ENCODE data around the gene ATP8A1. TPM values are rescaled to one million over a fixed set of nuclear protein-coding genes. Genes with fewer than 3 reads are reported as not detected.

Gene ATP8A1
- total RNA-seq, 4 donors from 2014 or later: 4.9 to 13.8 (median 5.2) TPM

DNA sequence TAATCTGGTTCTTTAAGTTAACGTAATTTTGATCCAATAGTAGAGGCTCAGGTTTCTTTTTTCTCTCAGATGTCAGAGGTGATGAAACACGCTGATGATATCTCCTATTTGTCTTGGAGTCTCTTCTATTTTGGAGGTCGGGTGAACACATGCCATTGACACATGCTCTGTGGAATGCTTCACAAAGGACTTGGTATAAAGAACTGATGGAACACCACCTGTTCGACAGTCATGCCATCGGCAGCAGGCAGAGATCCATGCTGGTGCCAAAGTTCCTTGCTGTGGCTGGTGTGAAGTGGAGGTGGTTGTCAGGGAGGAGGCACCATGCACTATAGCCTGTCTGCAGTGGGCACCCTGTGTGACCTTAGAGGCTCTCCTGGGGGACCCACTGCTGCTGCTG, 94.9 kb downstream of the ATP8A1 start:
- H3K4me3 ChIP-seq (ENCODE audit: low read depth, poor library complexity, severe bottlenecking): no peak overlapping the region
- intact Hi-C loops (cut with DNase I; ENCODE audit: low total_unique reads): no loop called here
- no peak for TF ChIP-seq POLR2A (IDR thresholded peaks at IDR 0.05)
- TF ChIP-seq, protein P1, sequence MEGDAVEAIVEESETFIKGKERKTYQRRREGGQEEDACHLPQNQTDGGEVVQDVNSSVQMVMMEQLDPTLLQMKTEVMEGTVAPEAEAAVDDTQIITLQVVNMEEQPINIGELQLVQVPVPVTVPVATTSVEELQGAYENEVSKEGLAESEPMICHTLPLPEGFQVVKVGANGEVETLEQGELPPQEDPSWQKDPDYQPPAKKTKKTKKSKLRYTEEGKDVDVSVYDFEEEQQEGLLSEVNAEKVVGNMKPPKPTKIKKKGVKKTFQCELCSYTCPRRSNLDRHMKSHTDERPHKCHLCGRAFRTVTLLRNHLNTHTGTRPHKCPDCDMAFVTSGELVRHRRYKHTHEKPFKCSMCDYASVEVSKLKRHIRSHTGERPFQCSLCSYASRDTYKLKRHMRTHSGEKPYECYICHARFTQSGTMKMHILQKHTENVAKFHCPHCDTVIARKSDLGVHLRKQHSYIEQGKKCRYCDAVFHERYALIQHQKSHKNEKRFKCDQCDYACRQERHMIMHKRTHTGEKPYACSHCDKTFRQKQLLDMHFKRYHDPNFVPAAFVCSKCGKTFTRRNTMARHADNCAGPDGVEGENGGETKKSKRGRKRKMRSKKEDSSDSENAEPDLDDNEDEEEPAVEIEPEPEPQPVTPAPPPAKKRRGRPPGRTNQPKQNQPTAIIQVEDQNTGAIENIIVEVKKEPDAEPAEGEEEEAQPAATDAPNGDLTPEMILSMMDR (IDR thresholded peaks at IDR 0.05): no peak
- DNase-seq (ENCODE audit: low spot score in 2 of 2): no peak
- WGBS, 2 donors: 80 to 85% methylated on average over 5 of the region's 5 CpGs

DNA sequence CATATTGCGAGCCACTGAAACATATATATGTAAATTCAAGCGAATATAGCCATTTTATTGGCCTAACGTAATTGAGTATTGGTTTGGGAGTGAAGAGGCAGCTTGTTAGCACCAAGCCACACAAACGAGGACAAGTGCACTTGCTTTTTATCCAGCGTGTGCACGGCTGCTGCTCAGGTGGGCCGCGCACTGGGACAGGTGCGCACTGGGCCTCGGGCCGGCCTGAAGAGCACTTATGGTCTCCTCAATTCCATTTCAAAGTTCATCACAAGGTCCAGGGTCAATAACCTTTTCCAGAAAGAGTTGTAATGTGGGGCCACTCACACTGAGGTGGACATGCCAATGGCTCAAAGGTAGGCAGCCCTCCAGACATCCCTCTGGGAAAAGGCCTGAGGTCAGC, 95.9 kb downstream of the ATP8A1 start:
- intact Hi-C loops (cut with DNase I; ENCODE audit: low total_unique reads): no loop called here
- no peak overlapping the region for H3K4me3 ChIP-seq (ENCODE audit: low read depth, poor library complexity, severe bottlenecking)
- no peak for DNase-seq (ENCODE audit: low spot score in 2 of 2)
- WGBS, 2 donors: 93 to 96% methylated on average over 11 of the region's 11 CpGs
- no peak for TF ChIP-seq POLR2A (IDR thresholded peaks at IDR 0.05)
- TF ChIP-seq, protein P1 (IDR thresholded peaks at IDR 0.05): no peak

DNA sequence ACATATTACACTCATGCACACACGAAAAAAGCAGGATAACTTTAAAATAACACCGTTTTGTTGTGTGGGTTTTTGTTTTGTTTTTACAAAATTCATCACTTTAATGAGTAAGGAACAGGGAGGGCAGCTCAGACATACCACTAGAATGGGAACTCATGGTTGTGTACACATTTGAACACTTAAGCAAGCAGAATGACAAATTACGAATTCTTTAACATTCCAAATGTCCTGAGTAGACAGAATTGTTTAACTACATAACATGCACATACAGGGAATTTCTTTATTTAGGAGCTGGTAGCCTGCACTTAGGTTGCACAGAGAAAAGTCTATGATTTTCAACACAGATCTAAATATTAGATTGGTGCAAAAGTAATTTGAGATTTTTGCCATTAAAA, 96.4 kb downstream of the ATP8A1 start:
- H3K4me3 ChIP-seq (ENCODE audit: low read depth, poor library complexity, severe bottlenecking): no peak overlapping the region
- TF ChIP-seq, protein P1 (IDR thresholded peaks at IDR 0.05): no peak
- TF ChIP-seq POLR2A (IDR thresholded peaks at IDR 0.05): no peak
- WGBS, 2 donors: 84 to 87% methylated on average over 3 of the region's 3 CpGs
- no peak for DNase-seq (ENCODE audit: low spot score in 2 of 2)
- intact Hi-C loops (cut with DNase I; ENCODE audit: low total_unique reads): no loop called here

DNA sequence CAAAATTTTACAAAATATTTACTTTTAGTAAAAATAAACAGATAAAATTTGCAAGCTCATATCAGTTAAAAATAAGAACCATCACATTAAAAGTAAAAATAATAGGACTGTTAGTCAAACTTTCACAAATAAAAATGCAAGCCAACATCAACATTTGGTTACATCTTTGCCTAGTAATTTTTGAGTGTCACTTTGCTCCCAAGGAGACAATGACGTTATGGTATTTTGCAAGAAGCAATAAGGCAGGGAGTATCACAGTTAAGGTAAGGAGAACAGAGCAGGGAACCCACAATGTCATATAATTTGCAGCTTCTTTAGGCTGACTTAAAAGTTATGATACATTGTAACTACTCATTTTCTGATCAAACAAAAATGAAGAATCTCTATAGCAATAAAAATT, 98.7 kb downstream of the ATP8A1 start:
- TF ChIP-seq, protein P1 (IDR thresholded peaks at IDR 0.05): no peak
- TF ChIP-seq POLR2A (IDR thresholded peaks at IDR 0.05): no peak
- DNase-seq (ENCODE audit: low spot score in 2 of 2): no peak
- intact Hi-C loops (cut with DNase I; ENCODE audit: low total_unique reads): no loop called here
- H3K4me3 ChIP-seq (ENCODE audit: low read depth, poor library complexity, severe bottlenecking): no peak overlapping the region
- WGBS, 2 donors: 64 to 66% methylated on average over 1 of the region's 1 CpG

DNA sequence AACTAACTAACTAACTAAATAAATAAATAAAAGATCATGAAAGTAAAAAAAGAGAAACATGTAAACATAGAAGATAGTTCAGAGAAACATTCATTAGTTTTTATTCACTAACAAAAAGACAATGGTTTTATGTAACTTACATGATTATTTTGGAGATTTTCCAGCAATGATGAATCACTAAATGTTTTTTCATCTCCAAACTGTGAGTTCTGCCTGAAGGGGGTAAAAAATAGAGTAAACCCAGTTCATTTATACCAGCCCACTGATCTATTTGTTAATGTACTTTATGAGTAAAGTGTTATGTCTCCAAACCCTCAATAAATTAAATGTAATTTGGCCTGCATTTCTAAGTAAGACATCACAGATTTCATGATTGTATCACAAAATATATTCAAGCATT, 101.1 kb downstream of the ATP8A1 start:
- intact Hi-C loops (cut with DNase I; ENCODE audit: low total_unique reads): no loop called here
- TF ChIP-seq, protein P1 (IDR thresholded peaks at IDR 0.05): no peak
- no peak for TF ChIP-seq POLR2A (IDR thresholded peaks at IDR 0.05)
- no peak overlapping the region for H3K4me3 ChIP-seq (ENCODE audit: low read depth, poor library complexity, severe bottlenecking)
- no peak for DNase-seq (ENCODE audit: low spot score in 2 of 2)

DNA sequence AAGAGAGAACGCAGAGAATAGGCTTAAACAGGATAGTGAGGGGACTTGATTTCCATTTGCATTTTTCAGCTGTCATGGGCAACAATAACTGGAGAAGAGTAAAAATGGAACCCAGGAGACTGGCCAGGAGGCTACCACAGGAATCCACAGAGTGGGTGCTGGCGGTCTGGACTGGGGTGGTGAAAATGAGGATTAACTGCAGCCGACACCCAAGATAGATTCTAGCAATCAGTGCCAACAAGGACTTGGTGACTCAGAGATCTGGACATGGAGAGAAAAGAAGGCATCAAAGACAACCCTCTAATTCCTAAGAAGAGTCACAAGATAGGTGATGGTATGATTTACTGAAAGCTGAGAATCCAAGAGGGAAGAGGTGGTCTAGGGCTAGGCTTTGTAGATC, 102.8 kb downstream of the ATP8A1 start:
- WGBS, 2 donors: 74 to 85% methylated on average over 3 of the region's 3 CpGs
- intact Hi-C loops (cut with DNase I; ENCODE audit: low total_unique reads): no loop called here
- TF ChIP-seq, protein P1 (IDR thresholded peaks at IDR 0.05): no peak
- TF ChIP-seq POLR2A (IDR thresholded peaks at IDR 0.05): no peak
- DNase-seq (ENCODE audit: low spot score in 2 of 2): no peak
- H3K4me3 ChIP-seq (ENCODE audit: low read depth, poor library complexity, severe bottlenecking): no peak overlapping the region
